ENCODE measurements around the gene GRIA3.

GRIA3 gene

DNA sequence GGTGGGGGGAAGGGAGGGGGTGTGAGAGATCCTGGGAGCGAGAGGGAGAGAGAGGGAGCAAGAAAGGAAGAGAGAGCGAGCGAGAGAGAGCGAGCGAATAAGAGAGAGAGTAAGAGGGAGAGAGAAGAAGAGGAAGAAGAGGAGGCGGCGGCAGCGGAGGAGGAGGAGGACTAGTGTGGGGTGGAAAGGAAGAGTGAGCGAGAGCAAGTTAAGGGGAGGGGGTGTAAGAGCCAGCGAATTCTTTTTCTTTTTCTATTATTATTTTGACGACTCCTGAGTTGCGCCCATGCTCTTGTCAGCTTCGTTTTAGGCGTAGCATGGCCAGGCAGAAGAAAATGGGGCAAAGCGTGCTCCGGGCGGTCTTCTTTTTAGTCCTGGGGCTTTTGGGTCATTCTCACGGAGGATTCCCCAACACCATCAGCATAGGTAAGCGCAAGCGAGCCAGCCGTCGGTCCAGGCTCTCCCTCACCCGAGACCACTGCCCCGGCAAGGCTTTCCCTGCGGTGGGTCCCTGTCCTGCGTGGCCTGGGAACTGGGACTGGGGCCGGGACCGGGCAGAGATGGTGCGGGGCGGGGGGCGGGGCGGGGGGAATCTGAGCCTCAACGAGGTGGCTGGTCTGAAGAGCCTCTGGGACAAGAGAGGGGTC is at the start of gene GRIA3:
TSS of gene GRIA3 (plus strand) at position 60 of the 647 bp plus-strand sequence. CDS start at position 318, 258 bp downstream.
- DNase-seq, result no peak

DNA sequence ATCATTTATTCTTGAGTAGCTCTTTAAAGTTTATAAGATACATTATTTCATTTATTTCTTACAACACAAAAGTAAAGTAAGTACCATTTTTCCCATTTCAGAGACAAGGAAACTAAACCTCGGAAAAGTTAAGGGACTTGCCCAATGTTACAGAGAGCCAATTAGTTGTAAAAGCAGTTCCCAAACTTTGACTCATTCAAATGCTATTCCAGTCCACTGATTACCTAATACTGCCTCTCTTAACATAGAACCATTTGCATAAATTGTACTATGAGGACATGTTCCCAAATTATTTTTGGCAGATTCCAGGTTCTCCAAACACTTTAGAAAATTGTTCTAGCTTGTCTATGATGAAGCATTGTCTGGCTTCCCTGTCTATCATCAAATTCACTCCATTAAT is 45.6 kb upstream of the GRIA3 start:
- DNase-seq, result no peak

DNA sequence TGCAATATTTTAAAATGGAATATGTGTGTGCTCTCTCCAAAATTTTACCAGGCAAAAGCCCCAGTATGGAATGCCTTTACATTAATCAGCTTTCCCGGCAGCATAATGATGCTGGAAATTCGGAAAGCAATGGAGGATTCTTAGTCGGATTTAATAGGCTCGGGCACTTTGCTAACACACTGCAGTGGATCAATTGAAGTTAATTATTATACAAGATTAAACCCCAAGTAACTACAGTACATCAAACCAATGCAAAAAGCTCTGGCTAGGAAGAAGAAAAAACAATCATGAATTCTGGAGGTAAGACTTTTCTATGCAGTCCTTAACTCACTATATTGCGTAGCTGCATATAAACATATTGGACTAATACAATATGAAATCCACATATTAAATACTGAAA is 43.6 kb upstream of the GRIA3 start:
- no peak for DNase-seq

DNA sequence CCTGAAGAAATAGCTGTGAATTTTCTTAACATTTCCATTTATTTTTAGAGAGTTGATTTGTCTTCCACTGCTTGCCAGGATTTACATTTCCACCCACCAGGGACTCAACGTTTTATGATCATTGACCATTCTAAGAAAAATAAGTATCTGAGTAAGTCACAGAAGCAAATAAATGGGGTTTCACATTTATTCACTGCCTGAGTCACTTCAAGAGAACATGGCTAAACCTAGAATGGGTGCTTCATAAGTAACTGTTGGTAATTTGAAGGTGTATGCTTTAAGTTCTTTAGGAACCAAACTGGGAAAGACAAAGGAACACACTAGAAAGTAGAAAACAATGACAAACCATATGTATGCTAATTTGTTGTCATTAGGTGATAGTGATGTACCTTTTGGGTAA is 43.2 kb upstream of the GRIA3 start:
- no peak for DNase-seq

DNA sequence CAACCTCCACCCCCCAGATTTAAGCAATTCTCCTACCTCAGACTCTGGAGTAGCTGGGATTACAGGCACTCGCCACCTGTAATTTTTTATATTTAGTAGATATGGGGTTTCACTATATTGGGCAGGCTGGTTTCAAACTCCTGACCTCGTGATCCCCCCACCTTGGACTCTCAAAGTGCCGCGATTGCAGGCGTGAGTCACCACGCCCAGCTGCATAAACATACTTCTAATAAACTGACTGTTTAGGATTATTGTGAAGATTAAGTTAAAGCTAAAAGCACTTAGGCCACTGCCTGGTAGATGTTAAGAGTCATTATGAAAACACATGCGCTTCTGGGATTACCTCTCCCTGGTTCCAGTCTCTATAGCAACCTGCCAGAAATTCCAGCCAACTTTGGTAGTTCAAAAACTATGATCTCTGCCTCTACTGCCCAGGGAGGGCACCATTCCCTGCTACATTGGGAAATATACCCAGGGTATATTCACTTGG is 30.2 kb upstream of the GRIA3 start:
- no peak for DNase-seq

- no peak for DNase-seq
Measured at GRCh38 chrX:123155327-123155726, 28.8 kb upstream of the GRIA3 start.

GRCh38 chrX:123157586-123157985 is 26.5 kb upstream of the GRIA3 start:
- DNase-seq, result no peak

DNA sequence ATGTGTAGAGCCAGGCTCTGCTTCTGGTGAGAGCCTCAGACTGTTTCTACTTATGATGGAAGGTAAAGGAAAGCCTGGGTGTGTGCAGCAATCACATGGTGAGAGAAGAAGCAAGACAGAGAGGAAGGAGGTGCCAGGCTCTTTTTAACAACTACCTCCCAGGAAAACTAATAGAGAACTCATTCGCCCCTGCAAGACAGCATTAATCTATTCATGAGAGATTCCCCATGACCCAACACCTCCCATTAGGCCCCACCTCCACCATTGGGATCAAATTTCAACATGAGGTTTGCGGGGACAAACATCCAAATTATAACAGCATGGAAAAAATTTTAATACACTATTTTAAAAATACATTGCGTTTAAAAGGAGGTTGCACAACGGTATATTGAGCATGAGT is 24.7 kb upstream of the GRIA3 start:
- DNase-seq, result no peak

- DNase-seq, result no peak
Measured at GRCh38 chrX:123167621-123168020, 16.5 kb upstream of the GRIA3 start.

DNA sequence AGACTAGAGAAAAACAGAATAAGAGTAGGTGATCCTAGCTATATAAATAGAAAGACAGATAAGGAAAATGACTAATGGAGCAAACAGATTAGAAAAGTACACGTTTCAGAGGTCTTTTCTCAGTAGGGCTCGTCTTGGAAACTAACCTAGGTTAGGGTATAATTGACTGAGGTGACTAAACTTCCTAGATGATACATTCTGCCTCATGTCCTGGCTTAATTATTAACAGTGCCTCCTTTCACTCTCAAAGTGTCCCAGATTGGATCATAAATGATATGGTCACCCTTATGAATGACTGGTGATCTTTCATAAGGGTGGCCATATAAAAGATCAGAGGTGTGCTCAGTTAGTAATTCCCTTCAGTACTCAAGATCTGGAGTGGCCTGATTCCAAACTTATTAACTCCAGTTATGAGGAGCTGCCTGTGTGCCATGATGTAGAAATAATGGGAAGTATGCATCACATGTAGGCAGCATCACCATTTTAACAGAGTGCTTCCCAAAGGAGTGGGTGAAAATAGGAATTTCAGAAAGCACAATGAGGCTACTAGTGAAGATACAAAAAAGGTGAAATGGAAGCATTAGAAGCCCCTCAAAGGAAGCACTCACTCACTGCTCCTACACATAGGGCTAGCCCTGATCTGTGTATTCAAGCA is 14.7 kb upstream of the GRIA3 start:
- no peak for DNase-seq

- no peak for DNase-seq
Measured at GRCh38 chrX:123170546-123170945, 13.5 kb upstream of the GRIA3 start.

DNA sequence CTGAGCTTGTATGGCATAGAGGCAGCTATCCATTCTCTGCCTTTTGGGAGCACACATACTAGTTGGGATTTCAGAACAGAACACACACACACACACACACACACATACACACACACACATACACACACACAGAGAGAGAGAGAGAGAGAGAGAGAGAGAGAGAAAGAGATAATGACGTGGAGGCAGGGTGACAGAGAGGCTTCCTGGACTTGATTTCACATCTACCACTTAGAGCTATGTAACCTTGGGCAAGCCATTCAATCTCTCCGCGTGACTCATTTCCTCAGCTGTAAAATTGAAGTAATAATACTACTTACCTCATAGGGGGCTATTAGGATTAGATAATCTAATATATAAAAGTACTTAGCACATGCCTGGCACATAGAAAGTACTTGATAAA is 12.3 kb upstream of the GRIA3 start:
- DNase-seq, result no peak

GRCh38 chrX:123172869-123173268 is 11.2 kb upstream of the GRIA3 start:
- no peak for DNase-seq

DNA sequence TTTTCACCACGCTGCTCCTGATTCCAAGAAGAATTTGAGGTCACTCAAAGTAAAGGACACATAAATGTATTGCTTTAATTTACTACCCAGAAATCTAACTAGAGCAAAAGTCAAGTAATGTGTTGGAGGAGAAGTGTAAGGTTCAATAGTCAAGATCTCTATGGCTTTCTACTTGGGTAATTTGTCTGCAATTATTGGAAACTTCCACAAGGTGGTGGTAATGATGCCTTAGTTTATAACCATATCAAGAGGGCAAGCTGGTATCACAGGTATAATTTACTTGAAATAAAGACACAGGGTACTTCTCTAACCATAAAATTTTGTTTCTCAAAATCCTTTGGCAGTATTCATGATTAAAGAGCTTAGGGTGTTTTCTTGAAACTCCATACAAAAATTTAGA is 10.2 kb upstream of the GRIA3 start:
- DNase-seq, result no peak

DNA sequence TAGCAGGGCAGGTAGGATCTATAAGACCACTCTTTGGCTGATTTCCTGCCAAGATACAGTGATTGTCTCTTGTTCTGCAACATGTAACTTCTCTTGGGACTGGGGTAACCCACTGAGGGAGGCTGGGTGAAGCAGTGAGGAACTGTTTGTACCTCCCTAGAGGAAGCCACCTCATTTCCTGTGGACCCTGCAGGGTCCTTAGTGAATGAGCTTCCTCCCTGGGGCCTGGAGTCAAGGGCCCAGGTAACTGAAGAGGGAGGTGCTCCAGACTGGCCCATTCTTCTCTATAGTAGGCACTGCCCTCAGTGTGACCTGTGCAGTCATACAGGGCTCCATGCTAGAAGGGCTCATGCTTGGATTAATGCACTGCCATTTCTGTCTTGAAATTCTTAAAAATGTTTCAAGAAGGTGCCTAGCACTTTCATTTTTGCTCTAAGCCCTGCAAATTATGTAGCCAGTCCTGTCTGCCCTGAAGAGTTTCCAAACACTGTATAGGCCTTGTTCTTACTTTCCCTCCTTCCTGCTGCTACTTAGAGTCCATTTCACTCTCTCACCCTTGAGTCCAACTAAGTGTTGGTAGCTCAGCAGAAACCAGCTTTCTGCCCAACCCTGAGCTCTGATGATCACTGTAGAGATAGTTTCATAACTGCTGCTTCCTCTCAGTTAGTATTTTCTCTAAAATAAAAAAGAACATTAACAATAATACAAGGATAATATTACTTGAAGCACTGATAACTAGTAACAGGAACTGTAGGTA is 8.5 kb upstream of the GRIA3 start:
- no peak for DNase-seq

GRCh38 chrX:123181233-123181914 is 2.7 kb upstream of the GRIA3 start:
- no peak for DNase-seq

GRCh38 chrX:123184866-123185276 is 793 bp downstream of the GRIA3 start:
- DNase-seq, result no peak

DNA sequence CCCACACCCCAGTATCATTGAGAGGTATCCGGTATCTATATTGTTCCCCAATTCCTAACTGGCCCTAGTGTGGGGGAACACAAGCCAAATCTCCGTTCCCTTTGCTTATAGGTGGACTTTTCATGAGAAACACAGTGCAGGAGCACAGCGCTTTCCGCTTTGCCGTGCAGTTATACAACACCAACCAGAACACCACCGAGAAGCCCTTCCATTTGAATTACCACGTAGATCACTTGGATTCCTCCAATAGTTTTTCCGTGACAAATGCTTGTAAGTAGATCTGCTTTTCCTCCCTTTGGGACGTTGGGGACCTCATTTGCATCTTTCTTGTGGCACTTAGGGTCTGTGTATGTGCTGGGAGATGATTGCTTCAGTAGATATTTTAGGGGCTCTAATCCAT is 1.6 kb downstream of the GRIA3 start:
- DNase-seq, result no peak

GRCh38 chrX:123186801-123187200 is 2.7 kb downstream of the GRIA3 start:
- DNase-seq, result no peak

DNA sequence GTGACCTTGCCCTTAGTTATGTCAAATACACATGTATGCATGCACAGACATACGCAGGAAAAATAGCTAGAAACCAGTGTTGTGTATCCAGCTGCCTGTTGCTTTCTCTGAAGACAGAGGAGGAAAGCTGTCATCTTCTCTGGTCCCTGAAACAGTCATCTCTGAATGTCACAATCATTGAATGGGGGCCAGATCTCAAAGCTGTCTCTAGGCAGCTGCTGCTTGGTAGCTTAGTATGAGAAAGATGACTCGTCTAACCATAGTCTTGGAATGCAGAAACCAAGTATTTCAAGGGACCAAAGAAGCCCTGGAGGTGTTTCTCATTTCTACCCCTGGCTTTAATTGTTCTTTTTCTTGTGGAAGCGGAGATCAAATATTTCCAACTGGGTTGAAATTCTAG is 4.0 kb downstream of the GRIA3 start:
- DNase-seq, result no peak

- no peak for DNase-seq
Measured at GRCh38 chrX:123189338-123189737, 5.3 kb downstream of the GRIA3 start.

DNA sequence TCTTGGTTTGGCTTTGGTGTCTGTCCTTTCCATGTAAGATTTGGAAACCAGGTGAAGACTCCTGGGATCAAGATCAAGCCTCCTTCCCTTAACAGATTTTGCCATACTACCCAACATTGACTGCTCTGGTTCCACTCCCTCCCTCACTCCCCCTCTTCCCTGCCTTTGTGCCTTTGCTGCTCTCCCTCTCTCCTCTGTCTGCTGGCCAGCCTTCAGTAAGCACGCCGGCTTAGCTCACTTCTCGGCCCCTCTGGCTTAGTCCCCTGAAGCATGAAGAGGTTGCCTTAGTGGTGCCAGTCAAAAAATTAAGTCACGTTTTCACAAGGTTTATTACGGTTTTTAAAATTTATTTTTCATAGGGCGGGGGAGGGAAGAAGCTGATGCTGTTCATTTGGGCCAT is 6.0 kb downstream of the GRIA3 start:
- DNase-seq, result no peak

GRCh38 chrX:123193101-123193500 is 9.0 kb downstream of the GRIA3 start:
- no peak for DNase-seq

Measured in activated CD4-positive, alpha-beta T cell treated with anti-CD3 and anti-CD28 coated beads for 48 hours (primary cell).